HepG2 (cell line): ENCODE data around the gene NID1. TPM values are rescaled to one million over a fixed set of nuclear protein-coding genes. Genes with fewer than 3 reads are reported as not detected.

ENCODE experiments used
- ATAC-seq: fragments of 200-7000 bp; cut with Tn5 transposase; 3 replicates; pipeline ENCODE4 v1.9.1; 2020; ENCODE audit warnings: mild to moderate bottlenecking, moderate library complexity
- BruUV-seq: library from RNA; stranded (reverse); fragments of 400-500 nt; replicated peaks from 2 replicates; lab custom pipeline; 2021; lab: Mats Ljungman, UMichigan
- CTCF ChIA-PET: fragments of 300-600 bp; formaldehyde crosslinking; extraction: SDS; loops from one replicate; lab custom pipeline; 2021; ENCODE audit warnings: low total read pairs, inconsistent platforms, low intra/inter-chr PET ratio; lab: Yijun Ruan, JAX
- POLR2A ChIA-PET: fragments of 350-600 bp; sonication (Branson Sonifier 250); formaldehyde crosslinking; loops from one replicate; lab custom pipeline; 2020; ENCODE audit warnings: antibody characterized with exemption, inconsistent platforms; lab: Yijun Ruan, JAX
- DNase-seq: peaks from one replicate; pipeline ENCODE4 v3.0.0-alpha.2; 2015; ENCODE audit warnings: low spot score
- FAIRE-seq: peaks from 3 replicates; lab custom pipeline; 2011; peaks lifted over from hg19 to GRCh38; lab: Jason Lieb, UNC
- H2AFZ ChIP-seq: one replicate; pipeline ENCODE4 v1.6.1; 2011; ENCODE audit warnings: low read length, inconsistent platforms
- H3K27ac ChIP-seq: fragments of 300-600 bp; 3 replicates; pipeline ENCODE4 v1.8.0; 2011; ENCODE audit warnings: mixed run types, mild to moderate bottlenecking, mixed read lengths, low read length, inconsistent platforms; ENCODE audit not compliant: insufficient read depth; ENCODE audit errors: extremely low read length
- H3K27me3 ChIP-seq, 2 experiments: fragments of 200-600 bp in 1 of 2; 2 replicates in 1 of 2; 3 replicates in 1 of 2; pipeline versions ENCODE4 v1.6.0 to v1.8.0; 2011; ENCODE audit warnings: low read length in 2 of 2, mild to moderate bottlenecking in 2 of 2, moderate library complexity in 2 of 2, inconsistent platforms in 1 of 2; ENCODE audit not compliant: insufficient read depth in 2 of 2, control insufficient read depth in 1 of 2
- H3K36me3 ChIP-seq, 2 experiments: fragments of 200-600 bp in 1 of 2; replicated peaks in 1 of 2; 2 replicates in 1 of 2; 3 replicates in 1 of 2; pipeline versions ENCODE4 v1.5.1 to v1.8.0; 2011; ENCODE audit warnings: low read length in 2 of 2, inconsistent platforms in 1 of 2; ENCODE audit not compliant: insufficient read depth in 2 of 2, control insufficient read depth in 1 of 2
- H3K4me1 ChIP-seq: 2 replicates; pipeline ENCODE4 v1.5.1; 2012; ENCODE audit warnings: low read length, inconsistent platforms; ENCODE audit not compliant: insufficient read depth
- H3K4me2 ChIP-seq: 2 replicates; pipeline ENCODE4 v1.6.0; 2011; ENCODE audit warnings: low read depth, low read length, inconsistent platforms
- H3K4me3 ChIP-seq, 3 experiments: fragments of 200-600 bp in 1 of 3; sonication (generic), shearing (Covaris generic) in 1 of 3; replicated peaks in 1 of 3; 2 replicates each; pipeline ENCODE4 v1.5.1; 2011 to 2016; ENCODE audit warnings: low read length in 3 of 3, inconsistent platforms in 2 of 3, low read depth in 2 of 3, mild to moderate bottlenecking in 2 of 3, control low read depth in 1 of 3, mixed read lengths in 1 of 3; ENCODE audit not compliant: insufficient read depth in 1 of 3
- H3K79me2 ChIP-seq: one replicate; pipeline ENCODE4 v1.6.1; 2011; ENCODE audit warnings: low read length, inconsistent platforms; ENCODE audit not compliant: insufficient read depth
- H3K9ac ChIP-seq: 2 replicates; pipeline ENCODE4 v1.6.0; 2011; ENCODE audit warnings: mild to moderate bottlenecking, low read depth, low read length, inconsistent platforms; ENCODE audit not compliant: insufficient read depth
- H3K9me3 ChIP-seq: 2 replicates; pipeline ENCODE4 v1.5.1; 2012; ENCODE audit warnings: mild to moderate bottlenecking, low read length
- H4K20me1 ChIP-seq: 2 replicates; pipeline ENCODE4 v1.6.0; 2011; ENCODE audit warnings: inconsistent platforms, mild to moderate bottlenecking, low read length, moderate library complexity; ENCODE audit not compliant: insufficient read depth
- ELK4 ChIP-seq: sonication (generic); formaldehyde crosslinking; IDR thresholded peaks from 2 replicates; pipeline ENCODE4 v1.9.0; 2021; ENCODE audit warnings: missing genetic modification reagents, borderline replicate concordance
- FOXM1 ChIP-seq: sonication (generic); formaldehyde crosslinking; IDR thresholded peaks from 2 replicates; pipeline ENCODE4 v1.5.0; 2020; ENCODE audit warnings: missing genetic modification reagents
- HHEX ChIP-seq: IDR thresholded peaks from 2 replicates; pipeline ENCODE4 v1.6.1; 2016; ENCODE audit warnings: control low read depth
- KLF12 ChIP-seq: sonication (generic); formaldehyde crosslinking; IDR thresholded peaks from 2 replicates; pipeline ENCODE4 v1.4.0; 2020; ENCODE audit warnings: missing genetic modification reagents, borderline replicate concordance
- NPAS2 ChIP-seq: sonication (generic); formaldehyde crosslinking; IDR thresholded peaks from 2 replicates; pipeline ENCODE4 v1.8.0; 2022; ENCODE audit warnings: mild to moderate bottlenecking, missing genetic modification reagents, borderline replicate concordance
- SALL2 ChIP-seq: sonication (generic); formaldehyde crosslinking; IDR thresholded peaks from 2 replicates; pipeline ENCODE4 v1.8.1; 2023; ENCODE audit warnings: mild to moderate bottlenecking, missing genetic modification reagents, inconsistent platforms
- ZNF44 ChIP-seq: sonication (generic); formaldehyde crosslinking; IDR thresholded peaks from 2 replicates; pipeline ENCODE4 v1.5.1; 2020; ENCODE audit warnings: mild to moderate bottlenecking, missing genetic modification reagents
- WGBS: methylation state at CpG from one replicate; pipeline ENCODE4 v1.1.6; 2017; ENCODE audit warnings: low lambda C conversion rate; 5-methylcytosine and 5-hydroxymethylcytosine counted together
- in situ Hi-C: cut with HindIII; loops from 2 replicates; pipeline ENCODE4 v1.10.0; 2017; ENCODE audit warnings: low pct_unique_long_range_greater_than_20kb; ENCODE audit not compliant: extremely low pct_ligation_motif_present
- intact Hi-C: fragments of 100-400 bp; cut with micrococcal nuclease; formaldehyde crosslinking; loops from one replicate; pipeline ENCODE4 v1.10.0; 2022; ENCODE audit not compliant: unreplicated experiment
- polyA plus RNA-seq, 8 experiments: library from polyadenylated mRNA; depleted of rRNA in 3 of 8; stranded (reverse) in 7 of 8; unstranded in 1 of 8; fragments of >200 nt; fragmentation: Illumina TruSeq in 4 of 8; extraction: Trizol in 4 of 8; gene quantifications; 2 replicates each; pipeline versions ENCODE4 v1.2.1 to v1.2.3, GENCODE V29; 2011 to 2016; ENCODE audit warnings: low read depth in 4 of 8, missing spikeins in 1 of 8, mixed read lengths in 1 of 8; ENCODE audit not compliant: insufficient read depth in 1 of 8
- total RNA-seq, 5 experiments: library from RNA; depleted of rRNA; stranded (reverse); fragments of >200 nt; fragmentation: Illumina TruSeq; extraction: Trizol; gene quantifications; 2 replicates each; pipeline ENCODE4 v1.2.3, GENCODE V29; 2016; ENCODE audit warnings: low read depth in 1 of 5
- TF ChIP-seq, protein P1 (sequence below): IDR thresholded peaks from 2 replicates; pipeline ENCODE4 v1.6.1; 2016; ENCODE audit warnings: control low read depth

Gene NID1
- total and polyA plus RNA-seq, 2 of the 13 experiments (the other 11 are each of a cell fraction or from before 2014, with no cell fraction given), result 50.2 to 56.1 TPM

- in situ Hi-C loops (no loop called here), intact Hi-C loops (no loop called here)
- no peaks in the 10 kb centered on the region for H3K9me3 ChIP-seq
- TF ChIP-seq ZNF44 (CRISPR knock-in tag), result no peak
- TF ChIP-seq KLF12 (CRISPR knock-in tag), result no peak
- TF ChIP-seq SALL2 (CRISPR knock-in tag), result no peak
- no peak for TF ChIP-seq HHEX (CRISPR knock-in tag)
- no peak for TF ChIP-seq NPAS2 (CRISPR knock-in tag)
- no peak for TF ChIP-seq FOXM1
- TF ChIP-seq ELK4 (CRISPR knock-in tag), result no peak
- TF ChIP-seq, protein P1, sequence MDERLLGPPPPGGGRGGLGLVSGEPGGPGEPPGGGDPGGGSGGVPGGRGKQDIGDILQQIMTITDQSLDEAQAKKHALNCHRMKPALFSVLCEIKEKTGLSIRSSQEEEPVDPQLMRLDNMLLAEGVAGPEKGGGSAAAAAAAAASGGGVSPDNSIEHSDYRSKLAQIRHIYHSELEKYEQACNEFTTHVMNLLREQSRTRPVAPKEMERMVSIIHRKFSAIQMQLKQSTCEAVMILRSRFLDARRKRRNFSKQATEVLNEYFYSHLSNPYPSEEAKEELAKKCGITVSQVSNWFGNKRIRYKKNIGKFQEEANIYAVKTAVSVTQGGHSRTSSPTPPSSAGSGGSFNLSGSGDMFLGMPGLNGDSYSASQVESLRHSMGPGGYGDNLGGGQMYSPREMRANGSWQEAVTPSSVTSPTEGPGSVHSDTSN, result no peak
- H3K4me2 ChIP-seq, result no peak overlapping the region
- H3K27me3 ChIP-seq, result no peaks in the 10 kb centered on the region
- H3K9ac ChIP-seq, result no peak overlapping the region
- no peak overlapping the region for H3K27ac ChIP-seq
- H2AFZ ChIP-seq, result no peak overlapping the region
- H3K79me2 ChIP-seq, result no peaks in the 10 kb centered on the region
- peaks cover 10 to 35% of the 10 kb centered on the region in 2 experiments; a peak in 4 of 5 replicates for H3K36me3 ChIP-seq
- DNase-seq (no peak), FAIRE-seq (no peak), ATAC-seq (no peak)
- H3K4me3 ChIP-seq, result no peak overlapping the region
- POLR2A ChIA-PET, result no interaction called here
- H3K4me1 ChIP-seq, result no peaks in the 10 kb centered on the region
- 94% methylated on average over 11 of the region's 11 CpGs for WGBS
- BruUV-seq, result no TSS peak
- CTCF ChIA-PET, result no interaction called here
- no peaks in the 10 kb centered on the region for H4K20me1 ChIP-seq
Measured at GRCh38 chr1:236002572-236002971, 62.3 kb downstream of the NID1 start.
